OCI-LY3 (cell line): ENCODE data around the gene MAGI2.

Source experiments
- EZH2phosphoT487 ChIP-seq: fragments of 200-600 bp; shearing (Covaris generic); IDR thresholded peaks from 2 replicates; pipeline ENCODE4 v1.6.1; 2018; ENCODE audit warnings: antibody characterized with exemption, mixed run types, low read depth
- TF ChIP-seq, protein P1 (sequence below): fragments of 200-600, 300-600 bp; sonication (generic); IDR thresholded peaks from 2 replicates; pipeline ENCODE4 v1.5.1; 2014; ENCODE audit warnings: antibody characterized with exemption, low read length, low read depth

GRCh38 chr7:78703391-78703790, 750.1 kb downstream of the MAGI2 start:
- TF ChIP-seq, protein P1, sequence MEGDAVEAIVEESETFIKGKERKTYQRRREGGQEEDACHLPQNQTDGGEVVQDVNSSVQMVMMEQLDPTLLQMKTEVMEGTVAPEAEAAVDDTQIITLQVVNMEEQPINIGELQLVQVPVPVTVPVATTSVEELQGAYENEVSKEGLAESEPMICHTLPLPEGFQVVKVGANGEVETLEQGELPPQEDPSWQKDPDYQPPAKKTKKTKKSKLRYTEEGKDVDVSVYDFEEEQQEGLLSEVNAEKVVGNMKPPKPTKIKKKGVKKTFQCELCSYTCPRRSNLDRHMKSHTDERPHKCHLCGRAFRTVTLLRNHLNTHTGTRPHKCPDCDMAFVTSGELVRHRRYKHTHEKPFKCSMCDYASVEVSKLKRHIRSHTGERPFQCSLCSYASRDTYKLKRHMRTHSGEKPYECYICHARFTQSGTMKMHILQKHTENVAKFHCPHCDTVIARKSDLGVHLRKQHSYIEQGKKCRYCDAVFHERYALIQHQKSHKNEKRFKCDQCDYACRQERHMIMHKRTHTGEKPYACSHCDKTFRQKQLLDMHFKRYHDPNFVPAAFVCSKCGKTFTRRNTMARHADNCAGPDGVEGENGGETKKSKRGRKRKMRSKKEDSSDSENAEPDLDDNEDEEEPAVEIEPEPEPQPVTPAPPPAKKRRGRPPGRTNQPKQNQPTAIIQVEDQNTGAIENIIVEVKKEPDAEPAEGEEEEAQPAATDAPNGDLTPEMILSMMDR = no peak
- no peak for TF ChIP-seq EZH2phosphoT487
